Gastroesophageal sphincter (tissue), 4 donors: ENCODE data around the gene GRK5. TPM values are rescaled to one million over a fixed set of nuclear protein-coding genes. Genes with fewer than 3 reads are reported as not detected.

ENCODE experiments used
- ATAC-seq: fragments of 150-250 bp; one replicate; pipeline ENCODE4 v1.9.1; 2016; ENCODE audit warnings: mild to moderate bottlenecking, moderate library complexity
- H3K27ac ChIP-seq, 4 donors: fragments of 200-600 bp; sonication (generic) in 3 of 4; 1 replicate in 3 of 4; 2 replicates in 1 of 4; pipeline ENCODE4 v1.5.1; 2016 to 2019
- H3K27me3 ChIP-seq: fragments of 200-600 bp; sonication (generic); one replicate; pipeline ENCODE4 v1.5.1; 2019
- H3K36me3 ChIP-seq, 2 donors: fragments of 200-600 bp; sonication (generic); one replicate each; pipeline ENCODE4 v1.5.1; 2019; ENCODE audit warnings: control low read depth in 1 of 2
- H3K4me1 ChIP-seq, 3 donors: fragments of 200-600 bp; sonication (generic); 1 replicate in 2 of 3; 2 replicates in 1 of 3; pipeline ENCODE4 v1.5.1; 2016 to 2019; ENCODE audit warnings: control low read depth in 2 of 3
- H3K4me3 ChIP-seq, 2 donors: fragments of 200-600 bp; sonication (generic); one replicate each; pipeline ENCODE4 v1.5.1; 2019; ENCODE audit warnings: mild to moderate bottlenecking in 1 of 2, moderate library complexity in 1 of 2
- H3K9me3 ChIP-seq, 3 donors: fragments of 200-600 bp; sonication (generic); one replicate each; pipeline ENCODE4 v1.5.1; 2017 to 2019; ENCODE audit warnings: control low read depth in 2 of 3
- EP300 ChIP-seq: sonication (generic); formaldehyde crosslinking; IDR thresholded peaks from one replicate; pipeline ENCODE4 v1.6.1; 2017; ENCODE audit warnings: antibody characterized with exemption, mild to moderate bottlenecking
- POLR2A ChIP-seq, 2 donors: fragments of 450-650 bp; IDR thresholded peaks; one replicate each; pipeline ENCODE4 v1.6.1; 2017; ENCODE audit warnings: antibody characterized with exemption in 2 of 2, mild to moderate bottlenecking in 2 of 2, moderate library complexity in 1 of 2
- POLR2AphosphoS5 ChIP-seq: sonication (generic); formaldehyde crosslinking; IDR thresholded peaks from one replicate; pipeline ENCODE4 v1.6.1; 2017; ENCODE audit warnings: antibody characterized with exemption
- WGBS, 2 donors: methylation state at CpG; one replicate each; pipeline ENCODE4 v1.1.5; 2018; ENCODE audit warnings: low coverage in 1 of 2; 5-methylcytosine and 5-hydroxymethylcytosine counted together
- total RNA-seq, 4 donors: library from RNA; depleted of rRNA; stranded (reverse); fragments of >200 nt; gene quantifications; one replicate each; pipeline ENCODE4 v1.1.0, GENCODE V29; 2016
- TF ChIP-seq, protein P1 (sequence below), 4 experiments: fragments of 200-600 bp in 2 of 4; fragments of 450-650 bp in 2 of 4; sonication (generic) in 1 of 4; IDR thresholded peaks; one replicate each; pipeline ENCODE4 v1.5.1; 2017 to 2019; ENCODE audit warnings: antibody characterized with exemption in 4 of 4, mild to moderate bottlenecking in 2 of 4, moderate library complexity in 2 of 4

GRK5 gene
- total RNA-seq, 4 donors from 2014 or later, result 28.8 to 71.6 (median 47.7) TPM

DNA sequence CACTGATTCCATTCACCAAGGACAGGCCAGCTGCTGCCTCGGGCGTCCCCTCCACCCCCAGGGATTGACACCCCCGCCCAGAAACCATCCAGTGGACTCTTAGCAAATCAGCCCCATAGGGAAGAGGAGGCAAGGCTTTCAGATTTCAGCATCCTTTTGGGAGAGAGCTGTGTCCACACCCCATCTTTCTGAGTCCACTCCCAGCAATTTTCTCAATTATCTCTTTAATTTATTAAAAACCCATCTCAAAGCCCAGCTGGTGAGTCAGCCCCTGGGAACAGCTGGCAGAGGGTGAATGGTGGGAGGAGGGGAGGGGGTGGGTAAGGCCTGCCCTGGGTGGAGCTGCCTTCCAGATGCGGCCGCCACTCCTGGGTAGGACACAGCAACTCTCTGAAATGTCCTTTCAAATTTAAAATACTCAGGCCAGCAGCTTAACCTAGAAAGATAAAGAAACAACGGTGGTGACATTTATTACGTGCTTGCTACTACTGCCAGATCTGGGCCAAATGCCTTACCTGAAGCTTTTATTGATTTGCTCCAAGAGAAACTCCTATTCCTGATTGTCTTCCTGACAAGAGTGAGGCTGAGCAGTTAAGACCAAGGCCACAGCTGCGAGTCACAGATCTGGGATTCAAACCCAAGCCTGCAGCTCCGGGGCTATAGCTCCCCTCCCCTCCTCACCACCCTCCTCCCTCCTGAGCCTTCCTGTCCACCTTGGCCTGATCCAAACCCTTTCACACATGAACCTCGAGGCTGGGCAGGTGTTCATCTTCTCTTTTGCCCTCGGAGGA lies 214.7 kb downstream of the GRK5 start:
- Histone ChIP-seq H3K9me3 (no peaks in the 10 kb centered on the region), H3K36me3 (peaks cover 0 to 45% of the 10 kb centered on the region in 2 donors), H3K27ac (peak overlapping the region in 3 of 4 donors; percentile 38 to 66 (median 60)), H3K4me1 (peaks cover 0 to 20% (median 8%) of the 10 kb centered on the region in 3 donors), H3K4me3 (no peak overlapping the region), H3K27me3 (no peaks in the 10 kb centered on the region)
- TF ChIP-seq POLR2A (IDR thresholded peaks at IDR 0.05), result no peak
- TF ChIP-seq EP300, result no peak
- TF ChIP-seq, protein P1, sequence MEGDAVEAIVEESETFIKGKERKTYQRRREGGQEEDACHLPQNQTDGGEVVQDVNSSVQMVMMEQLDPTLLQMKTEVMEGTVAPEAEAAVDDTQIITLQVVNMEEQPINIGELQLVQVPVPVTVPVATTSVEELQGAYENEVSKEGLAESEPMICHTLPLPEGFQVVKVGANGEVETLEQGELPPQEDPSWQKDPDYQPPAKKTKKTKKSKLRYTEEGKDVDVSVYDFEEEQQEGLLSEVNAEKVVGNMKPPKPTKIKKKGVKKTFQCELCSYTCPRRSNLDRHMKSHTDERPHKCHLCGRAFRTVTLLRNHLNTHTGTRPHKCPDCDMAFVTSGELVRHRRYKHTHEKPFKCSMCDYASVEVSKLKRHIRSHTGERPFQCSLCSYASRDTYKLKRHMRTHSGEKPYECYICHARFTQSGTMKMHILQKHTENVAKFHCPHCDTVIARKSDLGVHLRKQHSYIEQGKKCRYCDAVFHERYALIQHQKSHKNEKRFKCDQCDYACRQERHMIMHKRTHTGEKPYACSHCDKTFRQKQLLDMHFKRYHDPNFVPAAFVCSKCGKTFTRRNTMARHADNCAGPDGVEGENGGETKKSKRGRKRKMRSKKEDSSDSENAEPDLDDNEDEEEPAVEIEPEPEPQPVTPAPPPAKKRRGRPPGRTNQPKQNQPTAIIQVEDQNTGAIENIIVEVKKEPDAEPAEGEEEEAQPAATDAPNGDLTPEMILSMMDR (IDR thresholded peaks at IDR 0.05), result no peak
- no peak for TF ChIP-seq POLR2AphosphoS5
- WGBS, 2 donors, result 37 to 55% methylated on average over 5 of the region's 11 CpGs
- peak; percentile 78 for ATAC-seq

DNA sequence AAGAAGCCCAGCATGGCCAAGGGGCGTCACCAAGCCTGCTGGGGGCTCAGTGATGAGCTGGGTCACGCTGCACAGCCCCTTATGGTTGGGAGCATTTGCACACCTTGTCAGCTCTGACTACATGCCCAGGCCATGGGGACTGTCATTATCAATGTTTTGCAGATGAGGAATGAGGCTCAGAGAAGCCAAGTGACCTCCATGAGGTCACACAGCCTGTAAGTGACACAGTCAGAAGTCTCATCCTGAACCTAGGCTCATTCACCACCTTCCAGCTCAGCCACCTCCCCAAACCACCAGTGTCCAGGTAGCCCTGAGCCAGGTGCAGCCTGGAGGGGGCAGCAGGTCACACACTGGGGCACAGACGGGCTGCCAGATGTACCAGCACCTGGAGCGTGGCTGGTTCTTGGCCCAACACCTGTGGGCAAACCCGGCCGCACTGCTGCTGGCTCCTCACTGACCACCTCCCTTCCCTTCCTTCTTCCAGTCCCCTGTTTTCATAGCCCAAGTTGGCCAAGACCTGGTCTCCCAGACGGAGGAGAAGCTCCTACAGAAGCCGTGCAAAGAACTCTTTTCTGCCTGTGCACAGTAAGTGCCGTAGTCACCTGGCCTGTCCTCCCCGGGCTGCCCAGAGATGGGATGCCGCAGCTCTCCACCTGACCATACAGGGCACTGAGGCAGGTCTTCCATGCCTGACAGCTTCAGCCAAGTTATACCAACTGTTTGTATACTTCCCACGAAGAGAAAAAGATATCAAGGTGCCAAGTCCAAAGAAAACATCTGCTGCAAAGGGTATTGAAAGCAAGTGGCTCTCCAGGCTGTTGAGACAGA lies 215.5 kb downstream of the GRK5 start:
- no peak for ATAC-seq
- 61 to 90% methylated on average over 2 to 4 of the region's 12 CpGs for WGBS, 2 donors
- no peaks in the 10 kb centered on the region for H3K27me3 ChIP-seq
- no peak for TF ChIP-seq EP300
- TF ChIP-seq POLR2AphosphoS5, result no peak
- TF ChIP-seq, protein P1 (IDR thresholded peaks at IDR 0.05), result no peak
- no peak for TF ChIP-seq POLR2A (IDR thresholded peaks at IDR 0.05)
- H3K27ac ChIP-seq, result peak overlapping the region in 2 of 4 donors; percentile 60 to 66
- H3K36me3 ChIP-seq, result peaks cover 0 to 53% of the 10 kb centered on the region in 2 donors
- H3K9me3 ChIP-seq, result no peaks in the 10 kb centered on the region
- no peak overlapping the region for H3K4me3 ChIP-seq
- H3K4me1 ChIP-seq, result peaks cover 0 to 17% (median 8%) of the 10 kb centered on the region in 3 donors

DNA sequence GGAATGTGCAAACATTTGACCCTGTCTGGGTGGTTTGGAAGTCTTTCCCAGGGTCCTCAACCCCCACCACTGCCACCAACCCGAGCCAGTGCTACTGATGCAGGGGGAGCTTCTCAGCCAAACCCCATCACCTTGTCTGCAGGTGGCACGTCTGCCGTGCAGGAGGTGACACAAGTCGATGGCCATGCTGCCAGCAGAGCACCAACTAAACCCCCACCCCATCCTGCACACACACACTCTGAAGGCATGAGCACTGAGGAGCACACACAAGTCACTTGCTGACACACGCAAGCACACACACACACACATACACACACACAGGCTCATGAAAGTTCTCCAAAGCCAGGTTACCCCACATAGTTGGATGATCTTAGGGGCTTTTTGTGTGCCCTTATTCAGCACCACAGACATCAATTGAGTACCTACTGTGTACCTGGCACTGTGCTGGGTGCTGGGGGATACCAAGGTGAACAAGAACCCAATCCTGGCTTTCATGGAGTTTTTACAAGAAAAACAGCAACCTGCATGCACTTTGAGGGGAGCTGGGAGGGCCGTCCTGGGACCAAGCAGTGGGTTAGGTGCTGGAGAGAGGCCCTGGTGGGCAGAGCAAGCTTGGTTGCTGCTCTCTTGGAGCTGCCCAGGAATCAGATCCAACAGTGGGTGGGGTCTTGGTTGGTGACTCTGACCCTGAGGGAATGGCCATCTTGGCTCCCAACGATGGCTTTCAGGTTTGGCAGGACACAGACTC lies 216.3 kb downstream of the GRK5 start:
- H3K9me3 ChIP-seq, result no peaks in the 10 kb centered on the region
- H3K4me3 ChIP-seq, result no peak overlapping the region
- no peaks in the 10 kb centered on the region for H3K27me3 ChIP-seq
- H3K27ac ChIP-seq, result peak overlapping the region in 1 of 4 donors; percentile 60
- WGBS, 2 donors, result 80 to 94% methylated on average over 2 to 3 of the region's 7 CpGs
- H3K4me1 ChIP-seq, result peaks cover 0 to 17% (median 8%) of the 10 kb centered on the region in 3 donors
- no peak for TF ChIP-seq EP300
- TF ChIP-seq, protein P1 (IDR thresholded peaks at IDR 0.05), result no peak
- TF ChIP-seq POLR2AphosphoS5, result no peak
- no peak for ATAC-seq
- H3K36me3 ChIP-seq, result peaks cover 0 to 61% of the 10 kb centered on the region in 2 donors

DNA sequence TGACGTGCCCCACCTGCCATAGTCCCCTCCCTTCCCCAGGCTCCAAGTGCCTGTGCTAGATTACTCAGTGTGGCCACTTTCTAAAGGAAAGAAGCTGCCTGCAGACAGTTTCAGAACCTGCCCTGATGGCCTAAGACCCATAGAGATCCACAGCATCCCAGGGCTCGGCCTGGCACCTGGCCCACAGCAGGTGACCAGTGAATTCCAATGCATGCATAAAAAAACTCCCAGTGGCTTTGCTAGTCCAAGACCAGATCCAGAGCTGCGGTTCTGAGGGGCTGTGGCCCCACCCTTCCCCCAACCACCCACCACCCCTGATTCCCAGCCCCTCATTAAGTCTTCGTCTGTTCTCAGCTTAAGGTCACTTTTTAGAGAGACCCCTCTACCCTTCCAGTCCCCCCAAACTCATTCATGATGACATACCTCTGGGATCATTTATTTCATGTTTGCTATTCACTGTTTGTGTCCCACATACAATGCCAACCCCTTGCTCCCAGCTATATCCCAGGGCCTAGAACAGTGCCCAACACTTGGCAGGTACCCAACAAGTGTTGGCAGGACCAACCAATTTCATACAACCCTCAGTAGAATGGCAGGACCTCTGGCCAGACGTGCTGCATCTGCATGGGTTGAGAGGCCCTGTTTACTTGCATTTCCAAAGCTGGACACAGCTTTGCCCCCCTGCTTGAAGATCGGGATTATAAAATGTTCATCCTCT lies 217.0 kb downstream of the GRK5 start:
- no peak for ATAC-seq
- 95% methylated on average over 4 of the region's 6 CpGs; no CpG with 5 or more reads in 1 of the 2 donors for WGBS, 2 donors
- Histone ChIP-seq H3K4me1 (peaks cover 0 to 17% (median 8%) of the 10 kb centered on the region in 3 donors), H3K36me3 (peaks cover 0 to 68% of the 10 kb centered on the region in 2 donors), H3K9me3 (no peaks in the 10 kb centered on the region), H3K27me3 (no peaks in the 10 kb centered on the region), H3K27ac (no peak overlapping the region), H3K4me3 (no peak overlapping the region)
- no peak for TF ChIP-seq POLR2A (IDR thresholded peaks at IDR 0.05)
- TF ChIP-seq EP300, result no peak
- TF ChIP-seq, protein P1 (IDR thresholded peaks at IDR 0.05), result no peak
- TF ChIP-seq POLR2AphosphoS5, result no peak
